IPS DF 19.7 (cell line): ENCODE results near the gene GLIPR1L1.

Source experiments
- DNase-seq: peaks from one replicate; pipeline ENCODE4 v3.0.0-alpha.2; 2013; ENCODE audit warnings: low read depth, low spot score

GLIPR1L1 gene

DNA sequence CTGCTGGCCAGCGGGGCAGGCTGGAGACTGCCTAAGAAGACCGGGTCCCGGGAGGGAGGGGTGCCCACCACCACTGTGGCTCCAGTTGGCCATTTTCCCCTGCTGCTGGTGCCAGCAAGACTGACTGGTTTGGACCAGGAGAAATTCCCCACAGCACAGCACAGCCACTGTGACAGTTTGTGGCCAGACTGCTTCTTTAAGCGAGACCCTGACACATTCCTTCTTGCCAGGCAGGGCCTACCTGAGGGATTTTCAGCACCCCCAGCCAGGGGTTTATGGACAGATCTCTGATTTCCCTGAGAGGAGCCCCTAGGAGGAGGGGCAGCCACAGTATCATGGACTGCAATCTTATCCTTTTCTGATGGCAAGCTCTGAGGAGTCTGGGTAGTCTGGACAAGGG, 15.5 kb downstream of the GLIPR1L1 start:
- no peak for DNase-seq

DNA sequence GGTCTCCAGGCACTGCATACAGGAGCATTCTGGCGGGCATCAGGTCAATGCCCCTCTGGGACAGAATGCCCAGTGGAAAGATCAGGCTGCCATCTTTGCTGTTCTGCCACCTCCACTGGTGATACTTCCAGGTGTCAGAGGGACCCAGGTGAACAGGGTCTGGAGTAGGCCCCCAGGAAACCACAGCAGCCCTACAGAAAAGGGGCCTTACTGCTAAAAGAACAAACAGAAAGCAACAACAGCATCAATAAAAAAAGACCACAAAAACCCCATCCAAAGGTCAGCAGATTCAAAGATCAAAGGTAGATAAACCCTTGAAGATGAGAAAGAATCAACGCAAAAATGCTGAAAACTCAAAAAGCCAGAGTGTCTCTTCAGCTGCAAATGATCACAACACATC, 15.9 kb downstream of the GLIPR1L1 start:
- DNase-seq, result no peak

DNA sequence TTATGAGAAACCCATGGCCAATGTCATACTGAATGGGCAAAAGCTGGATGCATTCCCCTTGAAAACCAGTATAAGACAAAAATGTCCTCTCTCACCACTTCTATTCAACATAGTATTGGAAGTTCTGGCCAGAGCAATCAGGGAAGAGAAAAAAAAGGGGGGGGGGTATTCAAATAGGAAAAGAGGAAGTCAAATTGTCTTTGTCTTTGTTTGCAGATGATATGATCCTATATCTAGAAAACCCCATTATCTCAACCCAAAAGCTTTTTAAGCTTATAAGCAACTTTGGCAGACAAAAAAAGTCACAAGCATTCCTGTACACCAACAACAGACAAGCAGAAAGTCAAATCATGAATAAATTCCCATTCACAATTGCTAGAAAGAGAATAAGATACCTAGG, 19.5 kb downstream of the GLIPR1L1 start:
- DNase-seq, result no peak

DNA sequence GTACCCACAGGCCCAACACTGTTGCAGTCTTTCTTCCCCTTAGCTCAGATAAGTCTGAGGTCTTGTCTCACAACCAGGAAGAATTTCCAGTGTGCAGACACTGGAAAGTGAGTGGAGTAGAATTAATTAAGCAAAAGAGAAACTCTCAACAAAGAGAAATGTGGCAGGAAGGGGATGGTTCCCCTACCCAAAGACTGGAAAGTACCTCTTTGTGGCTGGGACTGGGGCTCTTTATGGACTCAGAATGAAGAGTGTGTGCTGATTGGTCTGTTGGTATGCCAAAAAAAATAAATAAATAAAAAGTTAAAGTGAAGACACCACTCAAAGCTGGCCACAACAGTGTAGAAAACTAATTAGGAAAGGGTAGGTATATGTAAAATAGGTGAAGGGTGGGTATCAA, 26.4 kb downstream of the GLIPR1L1 start:
- no peak for DNase-seq

DNA sequence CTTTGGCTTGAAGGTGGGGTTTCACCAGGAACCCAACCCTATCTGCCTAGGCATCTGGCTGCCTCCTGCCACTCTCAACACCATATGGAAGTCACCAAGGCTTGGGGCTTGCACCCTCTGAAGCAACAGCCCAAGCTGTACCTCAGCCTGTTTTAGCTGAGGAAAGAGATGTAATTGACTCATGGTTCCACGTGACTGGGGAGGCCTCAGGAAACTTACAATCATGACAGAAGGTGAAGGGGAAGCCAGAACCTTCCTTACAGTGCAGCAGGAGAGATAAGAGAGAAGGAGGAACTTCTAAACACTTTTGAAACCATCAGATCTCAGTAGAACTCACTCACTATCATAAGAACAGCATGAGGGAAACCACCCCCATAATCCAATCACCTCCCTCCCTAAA, 26.9 kb downstream of the GLIPR1L1 start:
- DNase-seq, result no peak

DNA sequence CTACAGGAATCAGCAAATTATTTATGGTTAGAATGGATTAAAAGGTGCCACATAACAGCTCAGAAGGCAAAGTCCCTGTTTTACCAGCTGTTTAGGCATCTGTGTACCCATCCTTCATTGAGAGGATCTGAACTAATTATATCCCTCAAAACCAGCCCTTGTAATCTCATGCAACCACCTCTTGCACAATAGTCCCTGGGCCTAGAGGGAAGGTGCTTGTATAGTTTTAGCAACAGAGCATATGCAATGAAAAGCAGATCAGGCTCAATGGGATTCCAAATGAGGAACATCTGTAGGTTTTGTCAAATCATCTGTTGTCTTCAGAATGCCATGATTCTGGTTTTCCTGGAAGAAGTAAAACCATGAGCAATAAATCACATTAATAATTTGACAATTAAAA, 30.4 kb downstream of the GLIPR1L1 start:
- no peak for DNase-seq

DNA sequence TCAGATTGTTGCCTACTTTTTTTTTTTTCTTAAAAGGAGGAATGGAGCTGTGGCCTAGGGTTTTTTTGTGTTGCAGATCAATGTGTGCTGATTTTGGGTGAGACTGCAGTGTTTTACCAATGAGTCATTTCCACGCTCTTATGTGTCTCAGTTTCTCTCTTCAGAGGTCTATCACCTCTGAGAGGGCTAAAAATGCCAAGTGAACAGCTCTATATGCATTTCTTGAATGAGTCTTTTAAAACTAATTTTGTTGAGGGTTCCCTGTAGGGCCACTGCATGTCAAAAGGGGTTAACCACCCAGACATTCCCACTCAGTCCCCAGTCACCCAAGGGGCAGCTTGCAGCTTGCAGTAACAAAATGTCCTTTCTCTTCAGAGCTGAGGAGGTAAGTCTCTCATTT, 32.2 kb downstream of the GLIPR1L1 start:
- peak; percentile 48 for DNase-seq

DNA sequence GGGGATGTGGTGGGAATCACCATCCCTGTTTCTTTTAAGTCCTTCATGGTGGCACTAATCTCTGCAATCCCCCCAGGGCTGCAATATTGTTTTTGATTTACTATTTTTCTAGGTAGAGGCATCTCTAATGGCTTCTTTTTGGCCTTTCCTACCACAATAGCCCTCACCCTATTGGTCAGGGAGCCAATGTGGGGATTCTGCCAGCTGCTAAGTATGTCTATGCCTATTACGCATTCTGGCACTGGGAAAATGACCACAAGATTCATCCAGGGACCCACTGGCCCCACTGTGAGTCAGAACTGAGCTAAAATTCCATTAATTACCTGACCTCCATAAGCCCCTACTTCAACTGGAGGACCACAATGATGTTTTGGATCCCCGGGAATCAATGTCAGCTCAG, 40.5 kb downstream of the GLIPR1L1 start:
- DNase-seq, result no peak

DNA sequence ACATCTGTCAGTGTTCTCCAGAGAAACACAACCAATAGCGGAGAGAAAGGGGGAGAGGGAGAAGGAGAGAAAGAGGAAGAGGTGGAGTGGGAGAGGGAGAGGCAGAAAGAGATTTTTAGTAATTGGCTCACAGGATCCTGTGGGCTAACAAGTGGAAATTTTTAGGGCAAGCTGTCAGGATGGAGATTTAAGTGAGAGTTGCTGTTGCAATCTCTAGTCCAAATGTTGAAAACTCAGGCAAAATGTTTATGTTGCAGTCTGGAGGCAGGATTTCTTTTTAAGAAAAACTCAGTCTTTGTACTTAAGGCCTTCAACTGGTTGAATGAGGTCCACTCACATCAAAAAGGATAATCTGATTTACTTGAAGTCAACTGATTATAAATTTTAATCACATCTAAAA, 43.9 kb downstream of the GLIPR1L1 start:
- no peak for DNase-seq

DNA sequence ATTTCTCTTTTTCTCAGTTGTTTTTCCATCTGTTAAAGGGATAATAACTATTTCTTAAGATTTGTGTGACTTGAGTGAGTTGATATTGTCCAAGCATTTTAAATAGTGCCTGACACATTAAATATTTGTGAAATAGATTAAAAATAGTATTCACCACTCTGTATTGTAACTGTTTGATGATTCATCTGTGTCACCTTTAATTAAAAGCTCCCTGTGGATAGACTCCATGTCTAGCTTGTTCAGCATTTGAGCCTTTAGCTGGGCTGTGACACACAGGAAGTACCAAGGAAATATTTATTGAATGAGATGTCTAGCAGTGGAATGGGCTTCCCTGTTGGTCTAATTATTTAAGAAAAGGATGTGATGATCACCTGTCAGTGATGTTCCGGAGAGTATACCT, 54.6 kb downstream of the GLIPR1L1 start:
- no peak for DNase-seq

DNA sequence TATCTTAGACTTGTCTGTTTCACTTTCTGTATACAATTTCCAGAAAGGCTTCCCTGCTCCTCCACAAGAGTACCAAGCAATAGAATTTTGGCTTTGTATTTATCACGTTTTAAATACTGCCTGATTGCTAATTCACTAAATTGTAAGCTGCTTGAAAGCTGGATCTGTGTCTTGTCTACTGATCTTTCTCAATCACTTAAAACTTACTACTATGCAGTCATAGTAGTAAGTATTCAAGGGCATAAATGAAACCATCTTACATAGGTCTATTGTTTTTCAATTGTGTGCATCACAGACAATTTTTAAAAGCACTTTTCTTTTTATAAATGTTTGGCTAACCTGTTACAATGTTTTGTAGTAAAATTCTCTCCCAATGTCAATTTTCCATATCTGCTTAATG, 55.2 kb downstream of the GLIPR1L1 start:
- DNase-seq, result no peak

DNA sequence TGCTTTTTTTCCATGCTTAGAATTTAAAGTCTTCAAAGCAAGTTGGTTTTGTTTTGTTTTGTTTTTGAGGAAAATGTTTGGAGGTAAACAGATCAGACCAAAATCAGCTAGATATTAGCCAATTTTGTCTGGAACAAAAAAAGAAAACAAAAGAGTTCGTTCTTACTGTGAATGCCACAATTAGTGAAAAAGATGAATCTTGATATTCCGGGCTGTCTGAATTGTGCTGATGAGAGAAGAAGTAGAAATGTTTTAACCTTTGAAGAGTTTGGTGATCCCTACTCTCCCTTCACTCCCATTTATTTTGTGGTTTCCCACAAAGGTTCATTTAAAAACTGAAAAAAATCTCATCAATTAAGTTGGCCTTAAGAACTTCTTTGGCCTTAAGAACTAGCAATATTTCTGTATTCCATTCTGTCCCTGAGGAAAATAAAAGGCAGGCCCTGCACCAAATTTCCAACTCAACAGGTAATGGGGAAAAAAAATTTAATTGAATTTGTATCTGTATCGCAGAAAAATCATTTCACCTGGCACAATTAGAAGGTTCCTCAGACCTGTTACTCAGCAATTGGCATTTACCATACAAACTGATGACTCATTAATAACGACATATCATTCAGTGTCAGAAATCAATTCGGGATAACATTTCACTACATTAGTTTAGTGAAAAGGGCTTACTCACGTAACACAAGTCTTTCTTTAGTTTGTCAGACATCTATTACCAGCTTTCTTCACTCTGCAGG, 55.9 kb downstream of the GLIPR1L1 start:
- no peak for DNase-seq

DNA sequence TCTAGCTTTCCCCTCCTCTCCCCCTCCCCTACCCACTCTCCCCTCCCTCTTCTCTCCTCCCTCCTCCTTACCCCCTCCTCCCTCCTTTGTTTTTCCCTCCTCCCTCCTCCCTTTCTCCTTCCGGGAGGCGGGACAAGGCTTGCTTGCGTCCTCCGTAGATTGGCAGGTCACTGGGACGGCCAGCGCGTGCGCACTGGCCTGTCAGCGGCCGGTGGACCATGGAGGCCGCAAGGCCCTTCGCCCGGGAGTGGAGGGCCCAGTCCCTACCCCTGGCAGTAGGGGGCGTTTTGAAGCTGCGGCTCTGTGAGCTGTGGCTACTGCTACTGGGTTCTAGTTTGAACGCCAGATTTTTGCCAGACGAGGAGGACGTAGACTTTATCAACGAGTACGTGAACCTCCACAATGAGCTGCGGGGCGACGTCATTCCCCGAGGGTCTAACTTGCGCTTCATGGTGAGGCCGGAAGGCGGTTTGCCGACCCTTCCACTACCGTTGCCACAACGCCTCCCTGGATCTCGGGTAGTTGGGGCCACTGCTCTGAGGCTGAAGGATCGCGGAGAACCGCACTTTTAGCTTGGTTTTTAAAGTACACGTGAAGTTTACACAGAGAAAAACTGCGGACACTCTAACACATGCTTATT, 56.5 kb downstream of the GLIPR1L1 start, which contains the start of gene GLIPR1L2:
GLIPR1L2 (plus strand) TSS at position 191 of the 640 bp plus-strand sequence; CDS start at position 219, 28 bp downstream.
- peak; percentile 88 for DNase-seq

DNA sequence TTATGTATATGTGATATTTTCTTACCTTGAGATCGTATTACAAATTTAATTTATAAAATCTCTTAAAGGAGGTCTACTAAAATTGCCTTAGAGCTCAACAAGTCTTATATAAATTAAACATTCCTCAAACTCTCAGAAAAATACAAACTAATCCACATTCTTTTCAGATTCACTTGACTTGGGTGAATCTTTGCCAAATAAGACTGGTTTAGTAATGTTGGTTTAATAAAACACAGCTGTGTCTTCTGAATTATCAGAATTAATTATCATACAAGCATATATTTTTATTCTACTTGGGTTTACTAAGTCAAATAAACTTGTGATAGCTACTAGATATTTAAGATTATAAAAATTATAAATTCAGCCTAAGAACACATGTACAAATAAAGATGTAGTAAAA, 69.8 kb downstream of the GLIPR1L1 start:
- DNase-seq, result no peak

DNA sequence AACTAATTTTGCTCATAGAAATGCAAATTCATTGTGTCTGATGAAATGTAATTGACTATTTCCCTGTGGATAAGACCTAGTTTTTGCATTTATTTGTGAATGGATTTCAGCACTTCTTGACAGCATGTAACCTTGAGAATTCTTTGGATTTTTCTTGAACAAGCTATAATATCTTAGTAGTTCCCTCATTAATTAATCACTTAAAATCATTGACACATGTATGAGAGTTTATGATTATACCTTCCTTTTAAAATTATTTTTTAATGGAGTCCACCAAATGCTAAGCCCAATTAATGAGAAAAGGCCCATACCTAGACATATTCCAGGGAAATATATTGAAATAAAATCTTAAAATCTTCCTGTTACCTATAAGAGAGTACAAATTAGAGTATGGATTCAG, 73.2 kb downstream of the GLIPR1L1 start:
- DNase-seq, result no peak

DNA sequence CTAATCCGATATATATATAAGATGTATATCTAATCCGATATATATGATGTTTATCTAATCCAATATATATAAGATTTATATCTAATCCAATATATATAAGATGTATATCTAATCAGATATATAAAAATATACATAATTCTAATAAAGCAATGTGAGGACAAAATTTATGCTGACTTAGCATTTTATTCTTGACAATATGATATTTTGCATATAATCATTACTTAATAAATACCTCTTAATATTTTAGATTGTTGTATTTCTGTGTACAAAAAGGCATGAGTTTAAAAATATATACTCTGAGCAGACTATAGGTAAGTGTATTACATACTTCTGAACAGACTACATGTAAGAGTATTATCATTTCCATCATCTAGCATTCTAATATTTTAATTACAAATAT, 75.4 kb downstream of the GLIPR1L1 start:
- no peak for DNase-seq

DNA sequence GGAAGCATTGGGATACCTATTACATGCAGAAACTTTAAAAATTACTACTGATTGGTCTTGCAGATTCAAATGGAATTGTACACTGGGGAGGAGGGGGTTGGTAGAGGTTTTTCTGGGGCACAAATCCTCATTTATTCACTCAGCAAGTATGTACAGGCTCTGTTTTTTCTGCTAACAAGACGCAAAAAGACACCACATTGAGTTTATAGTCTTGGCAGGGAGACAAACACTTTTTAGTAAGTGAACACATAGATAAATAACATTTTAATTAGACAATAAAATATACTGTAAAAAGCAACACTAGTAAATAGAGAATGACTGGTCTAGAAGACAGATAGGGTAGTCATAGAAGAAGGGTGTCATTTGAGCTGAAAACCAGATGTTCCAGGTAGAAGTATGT, 80.2 kb downstream of the GLIPR1L1 start:
- no peak for DNase-seq

DNA sequence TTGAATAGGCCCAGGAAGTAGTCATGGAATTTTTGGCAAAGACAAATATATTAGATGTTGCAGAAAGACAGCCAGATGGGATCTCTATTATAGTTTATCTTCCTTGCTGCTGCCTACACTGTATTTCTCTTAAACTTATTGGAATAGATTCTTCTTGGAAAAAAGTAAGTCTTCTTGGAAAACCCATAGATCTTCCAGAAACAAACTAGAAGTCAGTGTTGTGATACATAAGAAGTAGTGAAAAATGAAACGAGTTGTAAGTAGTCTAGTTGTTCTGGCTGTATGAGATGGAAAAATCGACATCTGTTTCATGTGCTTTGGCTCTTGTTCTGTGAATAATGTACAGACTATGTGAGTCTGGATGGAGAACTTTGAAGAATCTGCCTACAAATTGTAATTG, 85.4 kb downstream of the GLIPR1L1 start:
- DNase-seq, result no peak
